GM23338 (cell line): ENCODE measurements around the gene NUF2. TPM values are rescaled to one million over a fixed set of nuclear protein-coding genes. Genes with fewer than 3 reads are reported as not detected.

Experiments
- ATAC-seq: fragments of 200-7000 bp; cut with Tn5 transposase; 3 replicates; pipeline ENCODE4 v1.9.1; 2020
- DNase-seq: peaks from one replicate; pipeline ENCODE4 v3.0.0-alpha.2; 2015; ENCODE audit warnings: low spot score
- H2AFZ ChIP-seq: fragments of 200-600 bp; sonication (generic); 2 replicates; pipeline ENCODE4 v1.8.0; 2016; ENCODE audit warnings: antibody characterized with exemption, mild to moderate bottlenecking, moderate library complexity
- H3F3A ChIP-seq: fragments of 200-600 bp; sonication (generic); replicated peaks from 2 replicates; pipeline ENCODE4 v1.8.0; 2017; ENCODE audit warnings: antibody characterized with exemption, mixed run types, low read depth
- H3K27ac ChIP-seq: fragments of 200-600 bp; sonication (generic); 2 replicates; pipeline ENCODE4 v1.6.1; 2016; ENCODE audit warnings: low read depth
- H3K27me3 ChIP-seq: fragments of 200-600 bp; sonication (generic); 2 replicates; pipeline ENCODE4 v1.8.0; 2016; ENCODE audit warnings: mild to moderate bottlenecking, mixed run types, moderate library complexity; ENCODE audit not compliant: insufficient read depth
- H3K36me3 ChIP-seq: fragments of 200-600 bp; sonication (generic); 2 replicates; pipeline ENCODE4 v1.8.0; 2016; ENCODE audit warnings: mild to moderate bottlenecking; ENCODE audit not compliant: insufficient read depth
- H3K4me1 ChIP-seq: fragments of 200-600 bp; sonication (generic); 2 replicates; pipeline ENCODE4 v1.8.0; 2016; ENCODE audit warnings: mild to moderate bottlenecking, moderate library complexity; ENCODE audit not compliant: insufficient read depth
- H3K4me2 ChIP-seq: fragments of 200-600 bp; sonication (generic); 2 replicates; pipeline ENCODE4 v1.7.1; 2017; ENCODE audit warnings: mixed run types
- H3K4me3 ChIP-seq: fragments of 200-600 bp; sonication (generic); 2 replicates; pipeline ENCODE4 v1.6.1; 2016; ENCODE audit warnings: mixed run types
- H3K79me2 ChIP-seq: fragments of 200-600 bp; sonication (generic); replicated peaks from 2 replicates; pipeline ENCODE4 v1.8.0; 2017; ENCODE audit warnings: mild to moderate bottlenecking; ENCODE audit not compliant: insufficient read depth
- H3K9me2 ChIP-seq: fragments of 200-600 bp; sonication (generic); 2 replicates; pipeline ENCODE4 v1.8.0; 2017; ENCODE audit not compliant: insufficient read depth
- H4K20me1 ChIP-seq: fragments of 200-600 bp; sonication (generic); replicated peaks from 2 replicates; pipeline ENCODE4 v1.8.0; 2017; ENCODE audit warnings: mild to moderate bottlenecking; ENCODE audit not compliant: insufficient read depth
- H3K27ac Mint-ChIP-seq: 2 replicates; pipeline ENCODE4 v1.8.0; 2020; ENCODE audit warnings: inconsistent platforms, mild to moderate bottlenecking, moderate library complexity, mixed read lengths
- H3K27me3 Mint-ChIP-seq: 3 replicates; pipeline ENCODE4 v1.8.0; 2022; ENCODE audit warnings: low read depth, mild to moderate bottlenecking, moderate library complexity, mixed read lengths, inconsistent platforms; ENCODE audit not compliant: insufficient read depth, poor library complexity
- H3K36me3 Mint-ChIP-seq: 3 replicates; pipeline ENCODE4 v1.8.0; 2021; ENCODE audit warnings: low read depth, mild to moderate bottlenecking, inconsistent platforms, moderate library complexity, mixed read lengths
- H3K4me1 Mint-ChIP-seq: 3 replicates; pipeline ENCODE4 v1.8.0; 2020; ENCODE audit warnings: mild to moderate bottlenecking, inconsistent platforms, mixed read lengths
- H3K4me3 Mint-ChIP-seq: 3 replicates; pipeline ENCODE4 v1.8.0; 2021; ENCODE audit warnings: moderate library complexity, mild to moderate bottlenecking, inconsistent platforms, mixed read lengths
- H3K9me3 Mint-ChIP-seq: 3 replicates; pipeline ENCODE4 v1.8.0; 2020; ENCODE audit warnings: moderate library complexity, mild to moderate bottlenecking, inconsistent platforms, mixed read lengths
- CREB1 ChIP-seq: fragments of 250-450 bp; sonication (Bioruptor Pico); IDR thresholded peaks from 2 replicates; pipeline ENCODE4 v1.5.0; 2020; ENCODE audit warnings: low read depth, mild to moderate bottlenecking, moderate library complexity
- EZH2 ChIP-seq: fragments of 200-600 bp; sonication (generic); IDR thresholded peaks from one replicate; pipeline ENCODE4 v1.8.0; 2017; ENCODE audit warnings: antibody characterized with exemption, mild to moderate bottlenecking, low read depth; ENCODE audit not compliant: unreplicated experiment
- EZH2phosphoT487 ChIP-seq: fragments of 200-600 bp; sonication (generic); IDR thresholded peaks from one replicate; pipeline ENCODE4 v1.8.1; 2018; ENCODE audit warnings: antibody characterized with exemption; ENCODE audit not compliant: unreplicated experiment
- JUNB ChIP-seq: IDR thresholded peaks from one replicate; pipeline ENCODE4 v1.6.1; 2016; ENCODE audit warnings: antibody characterized with exemption; ENCODE audit not compliant: unreplicated experiment
- NANOG ChIP-seq: IDR thresholded peaks from 2 replicates; pipeline ENCODE4 v1.6.1; 2016; ENCODE audit warnings: antibody characterized with exemption, borderline replicate concordance
- POLR2AphosphoS5 ChIP-seq: IDR thresholded peaks from 2 replicates; pipeline ENCODE4 v1.6.1; 2016; ENCODE audit warnings: antibody characterized with exemption, low read depth
- STAT1 ChIP-seq: IDR thresholded peaks from one replicate; pipeline ENCODE4 v1.6.1; 2016; ENCODE audit warnings: antibody characterized with exemption; ENCODE audit not compliant: unreplicated experiment
- polyA plus RNA-seq: library from polyadenylated mRNA; unstranded; fragments of >200 nt; fragmentation: Nextera tagmentation; extraction: Ambion mirVana; gene quantifications from 2 replicates; pipeline ENCODE4 v1.2.1, GENCODE V29; 2016
- total RNA-seq: library from RNA; depleted of rRNA; stranded (reverse); fragments of >200 nt; shearing (Covaris generic); gene quantifications from 2 replicates; pipeline ENCODE4 v1.2.3, GENCODE V29; 2014
- TF ChIP-seq, protein P1 (sequence below): IDR thresholded peaks from one replicate; pipeline ENCODE4 v1.6.1; 2018; ENCODE audit warnings: antibody characterized with exemption; ENCODE audit not compliant: unreplicated experiment
- TF ChIP-seq, protein P2 (sequence below): IDR thresholded peaks from 2 replicates; pipeline ENCODE4 v1.6.1; 2016; ENCODE audit warnings: antibody characterized with exemption

The NUF2 gene
- total and polyA plus RNA-seq, 2 experiments from 2014 or later, result 21.7 to 51.4 TPM

DNA sequence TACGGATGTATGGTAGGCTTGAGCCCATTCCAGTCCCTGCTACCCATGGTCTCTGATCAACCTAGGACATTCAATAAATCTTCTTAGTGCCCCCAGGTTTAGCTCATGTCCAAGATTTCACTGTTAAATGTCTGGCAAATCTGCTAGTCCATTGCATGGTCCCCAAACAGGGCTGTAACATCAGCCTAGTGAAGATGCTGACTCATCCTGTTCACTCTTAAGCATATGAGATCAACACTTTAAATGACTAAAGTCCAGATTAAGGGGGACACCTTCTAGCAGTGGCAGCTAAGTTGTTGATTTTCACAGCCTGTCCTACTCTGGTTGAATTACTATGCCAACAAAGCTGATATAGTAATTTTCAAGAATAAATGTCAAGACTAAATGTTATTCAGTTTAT is 46.5 kb upstream of the NUF2 start:
- Histone ChIP-seq H3K79me2 (no peaks in the 10 kb centered on the region), H4K20me1 (no peaks in the 10 kb centered on the region), H3K4me2 (no peak overlapping the region), H3K9me2 (no peaks in the 10 kb centered on the region), H3K27ac (no peak overlapping the region), H3K4me3 (no peak overlapping the region), H3K36me3 (no peaks in the 10 kb centered on the region), H2AFZ (no peak overlapping the region), H3K27me3 (no peaks in the 10 kb centered on the region), H3K4me1 (no peaks in the 10 kb centered on the region), H3F3A (no peaks in the 10 kb centered on the region)
- no peak overlapping the region for H3K4me3 Mint-ChIP-seq
- DNase-seq (no peak), ATAC-seq (no peak)
- no peaks in the 10 kb centered on the region for H3K27me3 Mint-ChIP-seq
- H3K27ac Mint-ChIP-seq, result peak overlapping the region; percentile 78; the same call in 1 of the 2 replicates
- peaks cover 12% of the 10 kb centered on the region; the same call in 2 of the 3 replicates for H3K9me3 Mint-ChIP-seq
- peaks cover 8% of the 10 kb centered on the region; the same call in 2 of the 3 replicates for H3K4me1 Mint-ChIP-seq
- no peak for TF ChIP-seq NANOG
- TF ChIP-seq, protein P1, sequence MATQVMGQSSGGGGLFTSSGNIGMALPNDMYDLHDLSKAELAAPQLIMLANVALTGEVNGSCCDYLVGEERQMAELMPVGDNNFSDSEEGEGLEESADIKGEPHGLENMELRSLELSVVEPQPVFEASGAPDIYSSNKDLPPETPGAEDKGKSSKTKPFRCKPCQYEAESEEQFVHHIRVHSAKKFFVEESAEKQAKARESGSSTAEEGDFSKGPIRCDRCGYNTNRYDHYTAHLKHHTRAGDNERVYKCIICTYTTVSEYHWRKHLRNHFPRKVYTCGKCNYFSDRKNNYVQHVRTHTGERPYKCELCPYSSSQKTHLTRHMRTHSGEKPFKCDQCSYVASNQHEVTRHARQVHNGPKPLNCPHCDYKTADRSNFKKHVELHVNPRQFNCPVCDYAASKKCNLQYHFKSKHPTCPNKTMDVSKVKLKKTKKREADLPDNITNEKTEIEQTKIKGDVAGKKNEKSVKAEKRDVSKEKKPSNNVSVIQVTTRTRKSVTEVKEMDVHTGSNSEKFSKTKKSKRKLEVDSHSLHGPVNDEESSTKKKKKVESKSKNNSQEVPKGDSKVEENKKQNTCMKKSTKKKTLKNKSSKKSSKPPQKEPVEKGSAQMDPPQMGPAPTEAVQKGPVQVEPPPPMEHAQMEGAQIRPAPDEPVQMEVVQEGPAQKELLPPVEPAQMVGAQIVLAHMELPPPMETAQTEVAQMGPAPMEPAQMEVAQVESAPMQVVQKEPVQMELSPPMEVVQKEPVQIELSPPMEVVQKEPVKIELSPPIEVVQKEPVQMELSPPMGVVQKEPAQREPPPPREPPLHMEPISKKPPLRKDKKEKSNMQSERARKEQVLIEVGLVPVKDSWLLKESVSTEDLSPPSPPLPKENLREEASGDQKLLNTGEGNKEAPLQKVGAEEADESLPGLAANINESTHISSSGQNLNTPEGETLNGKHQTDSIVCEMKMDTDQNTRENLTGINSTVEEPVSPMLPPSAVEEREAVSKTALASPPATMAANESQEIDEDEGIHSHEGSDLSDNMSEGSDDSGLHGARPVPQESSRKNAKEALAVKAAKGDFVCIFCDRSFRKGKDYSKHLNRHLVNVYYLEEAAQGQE, result no peak
- no peak for TF ChIP-seq EZH2
- TF ChIP-seq, protein P2, sequence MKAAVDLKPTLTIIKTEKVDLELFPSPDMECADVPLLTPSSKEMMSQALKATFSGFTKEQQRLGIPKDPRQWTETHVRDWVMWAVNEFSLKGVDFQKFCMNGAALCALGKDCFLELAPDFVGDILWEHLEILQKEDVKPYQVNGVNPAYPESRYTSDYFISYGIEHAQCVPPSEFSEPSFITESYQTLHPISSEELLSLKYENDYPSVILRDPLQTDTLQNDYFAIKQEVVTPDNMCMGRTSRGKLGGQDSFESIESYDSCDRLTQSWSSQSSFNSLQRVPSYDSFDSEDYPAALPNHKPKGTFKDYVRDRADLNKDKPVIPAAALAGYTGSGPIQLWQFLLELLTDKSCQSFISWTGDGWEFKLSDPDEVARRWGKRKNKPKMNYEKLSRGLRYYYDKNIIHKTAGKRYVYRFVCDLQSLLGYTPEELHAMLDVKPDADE, result no peak
- no peak for TF ChIP-seq JUNB
- TF ChIP-seq EZH2phosphoT487, result no peak
- peaks cover 17% of the 10 kb centered on the region; the same call in 2 of the 3 replicates for H3K36me3 Mint-ChIP-seq

DNA sequence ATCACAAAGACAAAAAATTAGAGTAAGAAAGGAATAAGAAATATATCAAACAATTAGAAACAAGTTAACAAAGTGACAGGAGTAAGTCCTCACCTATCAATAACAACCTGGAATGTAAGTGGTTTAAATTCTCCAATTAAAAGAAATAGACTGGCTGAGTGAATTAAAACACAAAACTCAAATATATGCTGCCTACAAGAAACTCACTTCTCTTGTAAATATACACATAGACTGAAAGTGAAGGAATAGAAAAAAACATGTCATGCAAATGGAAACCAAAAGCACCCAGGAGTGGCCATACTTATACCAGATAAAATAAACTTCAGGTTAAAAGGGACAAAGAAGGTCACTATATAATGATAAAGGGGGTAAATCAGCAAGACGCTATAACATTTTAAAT is 43.2 kb upstream of the NUF2 start:
- DNase-seq, result no peak
- no peaks in the 10 kb centered on the region for H4K20me1 ChIP-seq
- peaks cover 12% of the 10 kb centered on the region; the same call in 2 of the 3 replicates for H3K9me3 Mint-ChIP-seq
- TF ChIP-seq CREB1 (CRISPR knock-in tag) (no peak), NANOG (no peak), STAT1 (no peak), EZH2 (no peak), POLR2AphosphoS5 (no peak), JUNB (no peak), EZH2phosphoT487 (no peak)
- TF ChIP-seq, protein P2, result no peak
- TF ChIP-seq, protein P1, result no peak

More for the DNA sequence above, 43.2 kb upstream of the NUF2 start:
- H3K27me3 Mint-ChIP-seq, result no peaks in the 10 kb centered on the region
- H3K4me1 Mint-ChIP-seq, result peaks cover 3% of the 10 kb centered on the region; the same call in 1 of the 3 replicates
- no peak for ATAC-seq
- Histone ChIP-seq H3K4me1 (no peaks in the 10 kb centered on the region), H3K4me3 (no peak overlapping the region), H2AFZ (no peak overlapping the region), H3K36me3 (no peaks in the 10 kb centered on the region), H3K79me2 (no peaks in the 10 kb centered on the region), H3K27ac (no peak overlapping the region), H3K27me3 (no peaks in the 10 kb centered on the region), H3K4me2 (no peak overlapping the region), H3K9me2 (no peaks in the 10 kb centered on the region), H3F3A (no peaks in the 10 kb centered on the region)
- no peak overlapping the region for H3K4me3 Mint-ChIP-seq
- H3K36me3 Mint-ChIP-seq, result peaks cover 25% of the 10 kb centered on the region; the same call in 2 of the 3 replicates
- H3K27ac Mint-ChIP-seq, result no peak overlapping the region
